DMS114 treated with DMSO at 0.1 percent for 48 hours (cell line): ENCODE measurements around the gene TPRG1L.

Experiments used
- DNase-seq: peaks from one replicate; lab custom pipeline; 2025; ENCODE audit not compliant: unreplicated experiment; lab: John Stamatoyannopoulos, UW

The TPRG1L gene

DNA sequence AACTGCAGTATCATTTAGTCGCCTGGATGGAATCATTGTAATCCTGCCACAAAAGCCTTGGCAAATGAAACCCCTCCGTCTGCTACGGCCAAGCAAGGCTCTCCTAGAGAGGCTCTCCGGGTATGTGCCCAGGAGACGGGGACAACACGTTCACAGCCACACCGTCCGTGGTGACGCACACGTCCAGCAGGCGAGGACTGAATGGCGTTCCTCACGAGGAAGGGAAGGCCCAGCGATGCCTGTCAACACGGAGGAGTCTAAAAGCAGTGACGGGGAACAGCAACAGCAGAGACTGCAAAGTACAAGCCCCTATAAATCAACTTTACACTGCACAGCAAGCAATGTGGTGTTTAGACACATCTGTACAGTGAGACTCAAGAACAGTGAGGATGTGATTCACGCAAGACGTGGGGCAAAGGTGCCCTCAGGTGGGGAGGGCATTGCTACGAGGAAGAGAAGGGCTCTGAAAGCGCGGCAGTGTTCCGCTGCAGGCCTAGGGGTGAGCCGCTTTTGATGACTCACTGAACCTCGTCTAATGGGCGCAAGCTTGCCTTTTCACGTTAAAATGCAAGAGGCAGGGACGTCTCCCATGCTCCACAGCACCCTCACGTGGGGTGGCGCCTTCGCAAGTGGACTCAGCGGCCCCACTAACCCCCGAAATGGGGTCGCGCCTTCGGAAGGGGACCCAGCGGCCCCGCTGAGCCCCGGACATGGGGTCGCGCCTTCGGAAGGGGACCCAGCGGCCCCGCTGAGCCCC is 18.3 kb downstream of the TPRG1L start:
- no peak for DNase-seq

DNA sequence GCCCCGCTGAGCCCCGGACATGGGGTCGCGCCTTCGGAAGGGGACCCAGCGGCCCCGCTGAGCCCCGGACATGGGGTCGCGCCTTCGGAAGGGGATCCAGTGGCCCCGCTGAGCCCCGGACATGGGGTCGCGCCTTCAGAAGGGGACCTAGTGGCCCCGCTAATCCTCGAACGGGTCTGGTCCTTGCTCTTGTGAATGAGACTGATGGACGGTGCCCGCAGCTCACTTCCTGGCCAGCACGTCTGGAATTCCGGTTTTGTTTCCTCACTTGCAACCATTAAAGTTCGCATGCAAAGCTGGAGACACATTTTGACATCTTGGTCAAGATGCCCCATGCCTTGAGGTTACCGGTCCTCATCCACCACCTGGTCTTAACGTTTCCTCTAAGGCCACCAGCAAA is 19.5 kb downstream of the TPRG1L start:
- no peak for DNase-seq

DNA sequence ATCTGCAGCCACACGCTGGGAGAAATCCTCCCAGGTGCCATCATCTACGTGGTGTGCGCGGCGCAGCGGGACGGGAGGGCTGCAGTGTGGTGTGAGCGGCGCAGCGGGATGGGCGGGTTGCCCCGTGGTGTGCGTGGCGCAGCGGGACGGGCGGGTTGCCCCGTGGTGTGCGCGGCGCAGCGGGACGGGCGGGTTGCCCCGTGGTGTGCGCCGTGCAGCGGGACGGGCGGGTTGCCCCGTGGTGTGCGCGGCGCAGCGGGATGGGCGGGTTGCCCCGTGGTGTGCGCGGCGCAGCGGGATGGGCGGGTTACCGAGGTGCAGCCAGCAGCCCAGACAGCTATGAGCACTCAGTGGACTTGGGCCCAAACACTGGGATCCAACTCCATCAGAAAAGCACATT is 20.4 kb downstream of the TPRG1L start:
- DNase-seq = no peak

DNA sequence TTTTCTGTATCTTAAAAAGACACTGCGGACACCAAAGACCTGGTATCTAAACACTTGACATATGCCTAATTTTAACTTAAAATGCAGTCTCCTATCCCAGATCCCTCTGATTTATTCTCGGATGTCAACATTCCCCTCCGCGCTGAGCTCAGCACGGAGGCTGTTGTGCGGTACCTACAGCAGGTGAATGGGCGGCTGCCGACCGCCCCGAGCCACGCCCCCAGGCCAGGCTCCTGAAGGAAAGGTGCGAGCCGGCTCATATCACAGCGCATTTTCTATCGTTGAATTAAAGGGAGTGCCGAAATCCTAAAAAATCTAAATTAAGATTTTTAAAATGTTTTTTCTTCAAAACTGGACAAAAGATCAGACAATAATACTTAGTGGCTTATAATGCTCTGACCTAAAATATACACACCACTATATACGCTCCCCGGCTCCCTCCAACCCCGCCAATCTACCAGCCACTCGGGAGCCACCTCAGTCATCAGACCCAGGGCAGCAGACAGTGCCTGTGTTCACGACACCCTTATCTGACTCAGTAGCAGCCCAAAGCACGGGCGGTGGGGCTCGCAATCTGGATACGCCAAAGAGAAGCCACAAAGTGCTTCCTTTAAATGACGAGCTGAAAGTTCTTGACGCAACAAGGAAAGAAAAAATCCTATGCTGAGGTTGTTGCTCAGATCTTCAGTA is 21.0 kb downstream of the TPRG1L start:
- no peak for DNase-seq

DNA sequence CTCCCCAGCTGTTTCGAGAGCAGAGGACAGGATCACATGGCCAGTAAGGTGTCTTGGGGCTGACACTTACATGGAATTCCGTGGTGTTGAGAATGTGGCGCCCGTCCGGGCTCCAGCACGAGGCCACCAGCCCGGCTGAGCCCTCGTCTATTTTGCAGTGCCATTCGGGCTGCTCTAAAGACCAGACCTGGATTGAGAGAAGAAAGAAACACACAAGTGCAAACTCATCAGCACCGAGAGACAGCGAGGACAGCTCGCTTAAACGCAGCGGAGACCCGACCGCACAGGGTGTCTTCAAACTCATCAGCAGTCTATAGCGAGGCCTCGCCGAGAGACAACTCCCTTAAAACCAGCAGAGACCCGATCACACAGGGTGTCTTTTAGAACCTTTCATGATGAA is 21.8 kb downstream of the TPRG1L start:
- no peak for DNase-seq

DNA sequence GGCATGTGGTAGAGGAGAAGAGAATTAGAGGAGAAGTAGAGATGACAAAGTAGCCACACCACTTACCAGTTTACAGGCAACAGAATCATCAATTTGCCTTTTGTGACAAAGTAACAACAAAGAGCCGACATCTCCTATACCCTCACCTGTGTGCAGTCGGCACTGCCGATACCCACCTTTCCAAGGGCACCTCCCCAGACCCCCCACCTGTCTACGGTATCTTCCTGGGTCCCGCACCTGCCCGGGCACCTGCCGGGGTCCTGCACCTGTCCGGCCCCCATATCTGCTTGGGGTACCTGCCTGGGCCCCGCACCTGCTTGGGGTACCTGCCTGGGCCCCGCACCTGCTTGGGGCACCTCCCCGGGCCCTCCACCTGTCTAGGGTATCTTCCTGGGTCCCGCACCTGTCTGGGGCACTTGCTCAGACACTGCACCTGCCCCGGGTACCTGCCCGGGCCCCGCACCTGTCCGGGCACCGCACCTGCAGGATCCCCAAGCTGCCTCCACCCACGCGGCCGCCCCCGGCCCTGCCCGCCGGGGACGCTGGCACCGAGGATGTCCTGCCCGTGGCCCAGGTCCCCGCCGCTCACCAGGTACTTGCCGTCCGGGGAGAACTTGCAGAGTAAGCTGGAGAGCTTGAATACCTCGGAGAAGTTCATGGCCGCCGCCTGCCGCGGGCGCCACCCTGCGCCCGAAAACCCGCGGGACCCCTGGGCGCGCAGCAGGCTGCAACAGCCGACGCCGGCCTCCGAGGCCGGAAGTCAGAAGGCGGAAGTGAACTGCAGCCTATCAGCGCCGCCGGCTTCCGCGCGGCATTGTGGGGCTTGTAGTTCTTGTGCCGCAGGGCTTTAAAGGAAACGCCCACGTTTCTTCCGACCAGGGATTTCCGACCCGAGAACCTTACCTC is 24.8 kb downstream of the TPRG1L start, which contains the start of gene WRAP73:
Gene WRAP73 (minus strand): TSS at position 762 of the 906 bp plus-strand sequence. CDS start 104 bp downstream, at position 658.
- DNase-seq = peak; percentile 86

DNA sequence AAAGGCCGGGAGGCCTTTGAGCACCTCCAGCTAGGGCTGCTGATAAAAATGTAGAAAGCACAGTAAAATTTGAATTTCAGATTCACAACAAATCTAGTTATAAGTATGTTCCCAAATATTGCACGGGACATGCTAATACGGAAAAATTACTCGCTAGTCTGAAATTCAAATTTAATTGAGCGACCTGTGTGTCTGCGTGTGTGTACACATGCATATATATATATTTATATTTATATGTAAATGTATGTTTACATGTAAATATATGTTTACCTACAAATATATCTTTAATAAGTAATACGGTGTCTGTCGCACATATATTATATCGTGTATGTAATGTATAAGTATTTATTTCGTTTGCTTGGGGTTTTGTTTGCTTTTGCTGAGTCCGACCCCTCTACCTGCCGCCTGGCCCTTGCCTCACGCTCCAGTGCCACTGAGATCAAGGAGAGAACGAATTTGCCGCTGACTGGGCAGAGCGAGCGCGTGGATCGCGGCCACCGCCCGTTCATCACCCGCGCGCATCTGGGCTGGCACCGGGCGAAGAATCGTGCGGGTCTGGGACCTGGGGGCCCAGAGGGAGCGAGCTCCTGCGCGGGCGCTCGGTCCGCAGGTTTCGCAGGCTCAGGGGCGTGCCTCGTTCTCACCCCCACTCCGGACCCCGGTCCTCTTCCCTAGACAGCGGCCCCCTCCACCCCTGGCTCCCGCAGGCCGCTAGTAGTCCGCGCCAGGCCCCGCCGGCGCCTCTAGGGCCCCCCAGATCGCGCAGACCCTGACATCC is 25.6 kb downstream of the TPRG1L start:
- DNase-seq = no peak

DNA sequence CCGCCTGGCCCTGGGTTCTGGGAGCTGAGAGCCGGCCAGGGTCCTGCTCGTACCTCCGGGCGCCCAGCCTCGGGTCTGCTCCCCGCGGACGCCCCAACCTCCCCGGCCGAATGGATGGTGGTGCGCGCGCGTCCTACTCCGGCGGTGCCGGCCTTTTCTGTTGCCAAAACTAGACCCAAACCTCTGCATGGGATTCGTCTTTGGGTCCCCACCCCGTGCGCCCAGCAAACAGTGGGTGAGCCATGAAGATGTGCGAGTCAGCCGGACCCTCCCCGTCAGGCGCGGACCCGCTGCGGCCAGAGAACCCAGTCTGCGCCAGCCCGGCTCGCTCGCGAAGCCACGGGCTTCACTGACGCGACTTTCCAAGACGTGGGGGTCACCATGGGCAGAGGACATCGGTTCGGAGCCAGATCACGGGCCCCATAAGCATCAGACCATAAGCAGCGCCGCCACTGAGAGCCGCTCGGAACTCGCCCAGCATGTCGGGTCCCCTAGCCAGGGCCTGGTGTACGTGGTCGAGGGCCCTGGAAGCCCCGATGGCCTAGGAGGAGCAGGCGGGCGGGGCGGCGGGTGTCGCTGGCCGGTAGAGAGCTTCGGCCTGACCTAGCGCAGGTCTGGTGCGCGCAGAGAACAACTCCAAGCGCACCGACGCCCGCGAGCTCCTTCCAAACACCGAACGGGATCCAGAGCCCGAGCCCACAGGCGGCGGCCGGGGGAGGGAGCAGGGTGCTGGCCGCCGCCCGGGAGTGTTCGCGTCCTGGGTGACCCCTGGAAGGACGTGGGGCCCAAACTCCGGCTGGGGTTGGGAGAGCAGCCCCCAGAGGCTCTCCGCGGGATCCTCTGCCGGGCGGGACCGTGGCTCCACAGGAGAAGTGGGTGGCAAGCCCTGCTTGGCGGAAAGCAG is 26.5 kb downstream of the TPRG1L start:
- no peak for DNase-seq

DNA sequence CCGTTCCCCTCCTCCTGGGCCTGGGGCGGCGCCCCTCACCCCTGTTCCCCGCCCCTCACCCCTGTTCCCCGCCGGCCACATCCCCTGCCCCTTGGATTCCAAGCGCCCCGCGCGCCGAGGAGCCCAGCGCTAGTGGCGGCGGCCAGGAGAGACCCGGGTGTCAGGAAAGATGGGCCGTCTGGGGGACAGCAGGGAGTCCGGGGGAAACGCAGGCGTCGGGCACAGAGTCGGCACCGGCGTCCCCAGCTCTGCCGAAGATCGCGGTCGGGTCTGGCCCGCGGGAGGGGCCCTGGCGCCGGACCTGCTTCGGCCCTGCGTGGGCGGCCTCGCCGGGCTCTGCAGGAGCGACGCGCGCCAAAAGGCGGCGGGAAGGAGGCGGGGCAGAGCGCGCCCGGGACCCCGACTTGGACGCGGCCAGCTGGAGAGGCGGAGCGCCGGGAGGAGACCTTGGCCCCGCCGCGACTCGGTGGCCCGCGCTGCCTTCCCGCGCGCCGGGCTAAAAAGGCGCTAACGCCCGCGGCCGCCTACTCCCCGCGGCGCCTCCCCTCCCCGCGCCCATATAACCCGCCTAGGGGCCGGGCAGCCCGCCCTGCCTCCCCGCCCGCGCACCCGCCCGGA is 27.2 kb downstream of the TPRG1L start, which contains the start of gene TP73:
Gene TP73 (plus strand): TSS at position 587 of the 618 bp plus-strand sequence. CDS start 29,850 bp downstream, outside the sequence.
- DNase-seq = no peak

DNA sequence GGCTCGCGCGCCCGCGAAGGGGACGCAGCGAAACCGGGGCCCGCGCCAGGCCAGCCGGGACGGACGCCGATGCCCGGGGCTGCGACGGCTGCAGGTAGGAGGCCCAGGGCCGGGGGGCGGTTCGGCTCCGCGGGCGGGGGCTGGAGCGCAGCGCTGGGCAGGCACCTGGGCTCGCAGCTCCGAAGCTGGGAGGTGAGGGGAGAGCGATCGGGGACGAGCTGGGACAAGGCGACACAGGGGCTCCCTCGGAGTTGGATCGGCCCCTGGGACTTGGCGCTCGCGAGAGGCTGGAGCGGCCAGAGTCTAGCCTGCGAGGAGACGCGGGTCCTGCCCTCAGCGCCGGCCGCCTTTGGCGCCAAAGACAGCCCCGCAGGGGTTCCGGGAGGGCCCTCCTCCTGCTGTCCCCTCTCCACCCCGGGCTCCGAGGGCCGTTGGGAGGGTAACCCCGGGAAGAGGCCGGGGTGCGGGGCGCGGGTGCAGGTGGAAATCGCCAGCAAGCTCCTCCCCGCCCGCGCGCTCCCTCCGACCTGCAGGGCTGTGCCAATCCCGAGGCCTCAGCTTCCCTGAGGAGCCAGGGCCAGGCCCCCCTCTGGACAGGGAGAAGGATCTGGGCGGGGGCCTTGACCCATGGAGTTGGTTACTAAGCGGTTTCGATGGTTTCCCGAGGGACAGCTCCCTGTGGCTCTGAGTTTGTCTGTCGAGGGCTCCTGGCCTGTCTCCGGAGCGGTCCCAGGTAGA is 27.9 kb downstream of the TPRG1L start:
- DNase-seq = no peak

DNA sequence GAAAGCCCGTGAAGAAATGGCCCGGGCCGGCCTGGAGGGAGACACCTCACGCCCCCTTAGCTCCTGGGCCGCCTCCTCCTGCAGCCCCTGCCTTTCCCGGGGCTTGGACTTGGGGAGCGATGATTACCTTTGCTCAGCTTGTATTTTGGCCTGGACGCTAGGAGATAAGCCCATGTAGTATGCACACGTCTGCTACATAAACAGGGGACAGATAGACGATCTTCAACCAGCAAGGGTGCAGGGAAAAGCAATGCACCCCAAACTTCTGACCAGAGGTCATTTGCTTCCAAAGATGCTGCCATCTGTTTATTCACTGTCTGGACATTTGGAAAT is 28.4 kb downstream of the TPRG1L start:
- DNase-seq = no peak

DNA sequence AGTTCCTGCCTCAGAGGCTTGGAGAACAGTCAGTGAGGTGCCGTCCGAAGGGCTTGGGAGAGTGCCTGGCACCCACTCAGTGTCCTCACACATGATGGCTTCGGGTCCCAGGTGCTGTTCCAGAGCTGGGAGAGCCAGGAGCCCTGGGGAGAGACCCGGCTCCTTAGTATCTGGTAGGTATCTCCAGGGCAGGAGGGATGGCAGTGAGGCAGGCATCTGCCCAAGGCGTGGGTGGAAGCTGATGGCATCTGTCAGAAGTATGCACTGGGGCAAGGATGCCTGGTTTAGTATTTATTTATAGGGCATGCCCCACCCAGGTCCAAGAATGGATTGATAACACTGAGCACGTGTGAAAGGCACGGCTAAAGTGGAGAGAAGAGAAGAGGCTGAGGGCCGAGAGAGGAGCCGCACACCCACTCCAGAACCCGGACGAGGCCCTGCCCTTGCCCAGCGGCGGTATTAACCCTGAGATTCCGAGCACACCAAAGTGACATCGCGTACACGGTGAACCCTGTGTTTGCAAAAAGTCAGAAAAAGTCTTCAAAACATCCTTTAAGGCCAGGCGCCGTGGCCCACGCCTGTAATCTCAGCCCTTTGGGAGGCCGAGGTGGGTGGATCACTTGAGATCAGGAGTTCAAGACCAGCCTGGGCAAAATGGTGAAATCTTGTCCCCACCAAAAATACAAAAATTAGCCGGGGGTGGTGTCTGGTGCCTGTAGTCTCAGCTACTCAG is 29.9 kb downstream of the TPRG1L start:
- no peak for DNase-seq

DNA sequence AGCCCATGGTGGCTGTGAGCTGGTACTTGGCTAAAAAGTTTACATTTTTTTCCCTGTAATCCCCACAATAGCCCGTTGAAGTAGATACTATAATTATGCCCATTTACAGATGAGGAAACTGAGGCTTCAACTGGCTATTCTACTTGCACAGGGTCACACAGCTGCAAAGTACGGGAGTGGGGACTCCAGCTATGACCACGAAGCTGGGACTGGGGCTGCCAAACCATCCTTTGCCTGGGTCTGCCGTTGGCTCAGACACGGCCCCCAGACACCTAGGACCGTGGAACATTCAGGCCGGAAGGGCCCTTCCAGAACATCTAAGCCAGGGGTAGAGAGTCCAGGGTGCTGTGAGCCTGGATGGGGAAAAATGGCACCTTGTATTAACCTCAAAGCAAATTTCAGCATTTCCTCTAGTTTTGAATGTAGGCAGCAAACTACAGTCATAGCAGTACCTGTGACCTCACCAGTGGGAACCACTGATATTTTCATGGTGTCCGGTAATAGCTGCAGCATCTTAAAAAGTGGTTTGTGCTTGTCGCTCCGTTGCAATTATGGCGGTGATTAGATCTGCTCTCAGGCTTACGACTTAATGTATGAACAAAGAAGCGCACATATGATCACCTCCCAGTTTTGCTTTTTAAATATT is 31.8 kb downstream of the TPRG1L start:
- DNase-seq = no peak

DNA sequence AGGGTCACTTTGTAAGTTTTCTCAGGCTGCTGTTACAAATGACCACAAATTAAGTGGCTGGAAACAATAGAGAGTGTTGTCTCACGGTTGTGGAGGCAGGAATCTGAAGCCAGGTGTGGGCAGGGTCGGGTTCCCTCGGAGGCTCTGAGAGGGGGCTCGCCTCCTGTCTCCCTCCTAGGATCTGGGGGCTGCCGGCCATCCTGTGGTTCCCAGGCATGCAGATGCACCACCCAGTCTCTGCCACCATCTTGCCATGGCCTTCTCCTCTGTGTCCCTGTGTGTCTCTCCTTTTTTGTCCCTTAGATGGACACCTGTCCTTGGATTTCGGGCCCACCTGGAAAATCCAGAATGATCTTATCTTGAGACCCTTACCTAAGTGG is 32.3 kb downstream of the TPRG1L start:
- no peak for DNase-seq

DNA sequence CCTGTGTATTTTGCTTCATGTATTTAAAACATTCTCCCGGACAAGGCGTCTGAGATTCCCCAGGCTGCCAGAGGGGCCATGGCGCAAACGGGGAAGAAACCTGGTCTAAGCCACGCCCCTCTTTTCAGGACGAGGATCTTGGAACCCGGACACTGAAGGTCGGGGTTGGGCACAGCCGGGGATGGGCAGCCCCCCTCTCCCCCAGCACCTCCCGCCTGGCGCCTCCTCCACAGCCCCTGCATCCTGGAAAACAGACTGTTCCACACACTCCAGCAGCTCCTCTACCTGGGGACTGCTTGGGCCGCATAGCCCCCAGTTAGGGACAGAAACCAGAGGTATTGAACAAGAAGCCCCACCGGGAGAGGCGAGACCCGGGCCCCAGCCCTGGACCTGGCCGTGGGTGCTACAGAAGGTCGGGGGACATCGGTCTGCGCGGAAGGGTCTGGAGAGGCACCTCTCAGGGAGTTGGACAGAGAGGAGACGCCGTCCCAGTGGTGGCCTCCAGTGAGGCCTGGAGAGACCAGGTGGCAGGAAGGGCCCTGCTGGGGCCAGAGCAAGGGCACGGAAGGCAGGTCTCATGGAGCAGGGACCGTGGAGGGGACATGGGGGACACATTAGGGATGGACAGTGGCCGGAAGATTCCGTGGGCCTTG is 32.9 kb downstream of the TPRG1L start:
- DNase-seq = no peak

DNA sequence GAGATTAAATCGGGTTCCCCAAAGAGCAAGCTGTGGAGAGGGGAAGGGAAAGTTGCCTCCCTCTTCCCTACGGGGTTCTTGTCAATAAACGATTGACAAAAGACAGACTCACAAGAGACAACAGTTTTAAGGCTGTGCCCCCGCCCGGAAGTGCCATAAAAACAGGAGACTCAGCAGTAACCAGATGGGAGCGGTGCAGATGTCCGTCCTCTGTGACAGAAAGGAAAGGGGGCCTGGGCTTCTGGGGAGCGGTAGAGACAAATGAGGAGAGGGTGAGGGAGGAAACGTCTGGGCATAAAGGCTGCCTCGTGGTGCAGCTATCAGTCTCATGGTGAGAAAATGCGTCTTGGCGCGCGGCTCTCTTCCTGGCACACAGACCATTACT is 33.4 kb downstream of the TPRG1L start:
- DNase-seq = no peak

DNA sequence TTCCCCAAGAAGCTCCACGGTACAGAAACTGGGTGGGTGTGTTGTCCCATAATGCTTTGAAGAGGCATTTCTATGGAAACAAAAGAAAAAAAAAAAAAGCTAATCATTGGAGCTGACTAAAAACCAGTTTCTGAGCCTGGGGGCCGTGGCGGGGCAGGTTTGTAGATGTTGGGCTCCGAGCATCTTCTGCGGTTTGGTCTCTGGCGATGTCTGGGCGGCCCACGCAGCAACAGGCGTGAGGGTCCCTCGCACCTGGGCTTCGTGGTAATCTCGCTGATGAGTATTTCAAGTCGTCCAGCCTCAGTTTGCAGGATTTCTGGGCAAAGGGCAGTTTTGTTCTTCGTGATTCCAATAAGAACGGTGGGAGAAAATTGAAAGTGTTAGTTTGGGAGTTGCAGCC is 34.3 kb downstream of the TPRG1L start:
- DNase-seq = no peak
